IMR-90 (cell line): ENCODE results near the gene IQCE.

Source experiments
- CEBPB ChIP-seq: IDR thresholded peaks from 2 replicates; pipeline ENCODE4 v1.6.1; 2012; ENCODE audit warnings: low read depth, low read length, improper control_type of control experiment
- FOS ChIP-seq: fragments of 150-350 bp; IDR thresholded peaks from 2 replicates; pipeline ENCODE4 v1.6.1; 2016; ENCODE audit warnings: low read depth, low read length
- MAZ ChIP-seq: IDR thresholded peaks from 2 replicates; pipeline ENCODE4 v1.6.1; 2012; ENCODE audit warnings: low read depth, mild to moderate bottlenecking, low read length, improper control_type of control experiment, moderate library complexity, borderline replicate concordance
- MXI1 ChIP-seq: IDR thresholded peaks from 2 replicates; pipeline ENCODE4 v1.6.1; 2012; ENCODE audit warnings: low read depth, mild to moderate bottlenecking, low read length, moderate library complexity, borderline replicate concordance
- POLR2A ChIP-seq: IDR thresholded peaks from 2 replicates; pipeline ENCODE4 v1.6.1; 2012; ENCODE audit warnings: mild to moderate bottlenecking, low read depth, low read length
- RCOR1 ChIP-seq: IDR thresholded peaks from 2 replicates; pipeline ENCODE4 v1.6.1; 2012; ENCODE audit warnings: mild to moderate bottlenecking, low read length, improper control_type of control experiment; ENCODE audit not compliant: insufficient replicate concordance
- RFX5 ChIP-seq: IDR thresholded peaks from 2 replicates; pipeline ENCODE4 v1.8.0; 2012; ENCODE audit warnings: low read depth, mild to moderate bottlenecking, low read length, moderate library complexity
- SMC3 ChIP-seq: fragments of 150-350 bp; IDR thresholded peaks from 2 replicates; pipeline ENCODE4 v1.6.1; 2016; ENCODE audit warnings: low read depth, mild to moderate bottlenecking, antibody characterized with exemption, low read length, moderate library complexity
- TF ChIP-seq, protein P1 (sequence below): conservative IDR thresholded peaks from 2 replicates; pipeline ENCODE4 v1.5.1; 2012; ENCODE audit warnings: mild to moderate bottlenecking, low read depth, low read length, improper control_type of control experiment
- TF ChIP-seq, protein P2 (sequence below): fragments of 150-350 bp; IDR thresholded peaks from 2 replicates; pipeline ENCODE4 v1.6.1; 2016; ENCODE audit warnings: low read depth, mild to moderate bottlenecking, low read length, moderate library complexity, borderline replicate concordance

DNA sequence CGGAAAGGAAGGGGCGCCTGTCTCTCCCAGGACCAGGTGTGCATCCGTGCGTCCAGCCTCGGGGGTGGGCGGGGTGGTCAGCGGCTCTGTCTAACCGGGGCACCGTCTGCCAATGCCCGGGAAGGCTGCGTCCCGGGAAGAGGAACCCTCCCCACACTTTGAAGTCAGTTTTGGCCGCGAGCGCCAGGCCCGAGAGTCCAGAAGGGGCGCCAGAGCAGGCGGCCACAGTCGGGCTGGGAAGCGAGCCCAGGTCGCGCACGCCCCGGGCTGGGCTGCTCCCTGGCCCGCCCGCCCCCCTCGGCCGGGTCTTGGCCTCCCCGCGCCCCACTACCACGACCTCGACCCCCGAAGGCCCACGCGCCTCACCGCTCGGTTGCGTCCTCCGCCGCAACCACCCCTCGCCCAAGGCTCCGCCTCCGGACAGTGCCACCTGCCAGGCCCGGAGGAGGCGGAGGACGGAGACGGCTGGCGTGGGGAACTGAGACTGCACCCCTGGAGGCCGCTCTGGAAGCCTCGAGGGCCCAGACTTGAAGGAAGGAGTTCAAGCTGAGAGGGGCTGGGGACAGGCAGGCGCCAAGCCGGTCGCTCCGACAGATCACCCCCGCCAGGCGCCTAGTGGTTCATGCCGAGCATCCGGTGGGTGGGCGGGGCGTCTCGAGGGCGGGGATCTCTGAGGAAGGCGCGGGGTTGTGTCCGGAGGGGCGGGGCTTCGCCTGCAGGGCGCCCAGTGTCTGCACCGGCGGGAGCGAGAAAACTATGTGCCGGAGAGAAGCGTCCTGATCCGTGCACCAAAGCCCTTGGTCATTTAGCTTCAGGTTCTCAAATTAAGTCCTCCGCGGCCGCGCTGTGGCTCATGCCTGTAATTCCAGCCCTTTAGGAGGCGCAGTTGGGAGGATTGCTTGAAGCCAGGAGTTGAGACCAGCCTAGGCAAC lies 3.4 kb upstream of the IQCE start, which contains the start of gene BRAT1:
- TF ChIP-seq, protein P1, sequence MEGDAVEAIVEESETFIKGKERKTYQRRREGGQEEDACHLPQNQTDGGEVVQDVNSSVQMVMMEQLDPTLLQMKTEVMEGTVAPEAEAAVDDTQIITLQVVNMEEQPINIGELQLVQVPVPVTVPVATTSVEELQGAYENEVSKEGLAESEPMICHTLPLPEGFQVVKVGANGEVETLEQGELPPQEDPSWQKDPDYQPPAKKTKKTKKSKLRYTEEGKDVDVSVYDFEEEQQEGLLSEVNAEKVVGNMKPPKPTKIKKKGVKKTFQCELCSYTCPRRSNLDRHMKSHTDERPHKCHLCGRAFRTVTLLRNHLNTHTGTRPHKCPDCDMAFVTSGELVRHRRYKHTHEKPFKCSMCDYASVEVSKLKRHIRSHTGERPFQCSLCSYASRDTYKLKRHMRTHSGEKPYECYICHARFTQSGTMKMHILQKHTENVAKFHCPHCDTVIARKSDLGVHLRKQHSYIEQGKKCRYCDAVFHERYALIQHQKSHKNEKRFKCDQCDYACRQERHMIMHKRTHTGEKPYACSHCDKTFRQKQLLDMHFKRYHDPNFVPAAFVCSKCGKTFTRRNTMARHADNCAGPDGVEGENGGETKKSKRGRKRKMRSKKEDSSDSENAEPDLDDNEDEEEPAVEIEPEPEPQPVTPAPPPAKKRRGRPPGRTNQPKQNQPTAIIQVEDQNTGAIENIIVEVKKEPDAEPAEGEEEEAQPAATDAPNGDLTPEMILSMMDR, result peak; percentile 47
- TF ChIP-seq RCOR1 (no peak), FOS (no peak), MAZ (peak; percentile 54; the same call in 1 of the 2 replicates), POLR2A (peak; percentile 66; the same call in 1 of the 2 replicates), MXI1 (peak; percentile 69), RFX5 (no peak), SMC3 (no peak), CEBPB (no peak)
- TF ChIP-seq, protein P2, sequence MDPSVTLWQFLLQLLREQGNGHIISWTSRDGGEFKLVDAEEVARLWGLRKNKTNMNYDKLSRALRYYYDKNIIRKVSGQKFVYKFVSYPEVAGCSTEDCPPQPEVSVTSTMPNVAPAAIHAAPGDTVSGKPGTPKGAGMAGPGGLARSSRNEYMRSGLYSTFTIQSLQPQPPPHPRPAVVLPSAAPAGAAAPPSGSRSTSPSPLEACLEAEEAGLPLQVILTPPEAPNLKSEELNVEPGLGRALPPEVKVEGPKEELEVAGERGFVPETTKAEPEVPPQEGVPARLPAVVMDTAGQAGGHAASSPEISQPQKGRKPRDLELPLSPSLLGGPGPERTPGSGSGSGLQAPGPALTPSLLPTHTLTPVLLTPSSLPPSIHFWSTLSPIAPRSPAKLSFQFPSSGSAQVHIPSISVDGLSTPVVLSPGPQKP, result no peak
